Muscle of back (tissue), 11 donors: Measurements from ENCODE around the gene ELMO1. TPM values are rescaled to one million over a fixed set of nuclear protein-coding genes. Genes with fewer than 3 reads are reported as not detected.

Source experiments
- DNase-seq, 3 donors: peaks; one replicate each; pipeline versions ENCODE4 v3.0.0 to v3.0.0-alpha.2; 2013
- polyA plus RNA-seq, 10 donors: library from polyadenylated mRNA; unstranded; fragments of 120-200 nt; gene quantifications; one replicate each; pipeline ENCODE4 v1.2.1, GENCODE V29; 2013; ENCODE audit not compliant: insufficient read length in 10 of 10

The ELMO1 gene
- polyA plus RNA-seq, 10 donors: 21.2 to 37.4 (median 26.8) TPM

GRCh38 chr7:37475646-37476045, 27.0 kb upstream of the ELMO1 start:
- no peak for DNase-seq

GRCh38 chr7:37471619-37472018, 23.0 kb upstream of the ELMO1 start:
- no peak for DNase-seq

- DNase-seq: no peak
Observed at GRCh38 chr7:37467002-37467401, 18.3 kb upstream of the ELMO1 start.

GRCh38 chr7:37462138-37462537, 13.5 kb upstream of the ELMO1 start:
- no peak for DNase-seq

GRCh38 chr7:37455081-37455480, 6.4 kb upstream of the ELMO1 start:
- DNase-seq: no peak

GRCh38 chr7:37452346-37452745, 3.7 kb upstream of the ELMO1 start:
- DNase-seq: no peak

GRCh38 chr7:37450035-37450434, 1.4 kb upstream of the ELMO1 start:
- no peak for DNase-seq

- DNase-seq: no peak
Observed at GRCh38 chr7:37449621-37450020, 957 bp upstream of the ELMO1 start.

- peak in 1 of 3 donors; percentile 8 for DNase-seq
Observed at GRCh38 chr7:37448011-37448635, 541 bp downstream of the ELMO1 start.

GRCh38 chr7:37446371-37446770, 2.3 kb downstream of the ELMO1 start:
- no peak for DNase-seq

- no peak for DNase-seq
Observed at GRCh38 chr7:37445790-37446189, 2.9 kb downstream of the ELMO1 start.

GRCh38 chr7:37445064-37445723, 3.5 kb downstream of the ELMO1 start:
- no peak for DNase-seq

- no peak for DNase-seq
Observed at GRCh38 chr7:37443627-37444026, 5.0 kb downstream of the ELMO1 start.

- DNase-seq: no peak
Observed at GRCh38 chr7:37442268-37442667, 6.4 kb downstream of the ELMO1 start.

GRCh38 chr7:37441816-37442215, 6.8 kb downstream of the ELMO1 start:
- DNase-seq: no peak

GRCh38 chr7:37441386-37441760, 7.3 kb downstream of the ELMO1 start:
- no peak for DNase-seq

GRCh38 chr7:37440738-37441385, 7.8 kb downstream of the ELMO1 start:
- no peak for DNase-seq

GRCh38 chr7:37439653-37440026, 9.0 kb downstream of the ELMO1 start:
- DNase-seq: no peak

GRCh38 chr7:37438906-37439652, 9.6 kb downstream of the ELMO1 start:
- no peak for DNase-seq

GRCh38 chr7:37435156-37435855, 13.4 kb downstream of the ELMO1 start:
- DNase-seq: no peak

GRCh38 chr7:37434529-37434928, 14.1 kb downstream of the ELMO1 start:
- DNase-seq: no peak

GRCh38 chr7:37433166-37433565, 15.5 kb downstream of the ELMO1 start:
- DNase-seq: no peak
